ENCODE results near the gene LSM7.

DNA sequence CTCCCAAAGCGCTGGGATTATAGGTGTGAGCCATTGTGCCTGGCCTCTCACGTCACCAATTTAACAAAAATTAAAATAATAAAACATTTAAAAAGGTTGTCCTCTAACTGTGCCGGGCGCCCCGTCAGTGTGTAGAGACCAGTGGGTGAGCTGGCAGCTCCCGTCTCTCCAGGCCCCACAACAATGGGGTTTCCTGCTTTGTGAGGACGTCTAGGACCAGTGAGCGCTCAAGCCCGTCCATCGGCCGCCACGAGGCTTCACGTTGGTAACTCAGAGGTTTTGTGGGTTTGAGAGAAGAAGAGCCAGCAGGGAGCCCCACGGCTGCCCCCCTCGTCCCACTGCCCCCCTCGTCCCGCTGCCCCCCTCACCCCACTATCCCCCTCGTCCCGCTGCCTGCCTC is 4.7 kb downstream of the LSM7 start:
- TF ChIP-seq, protein P1, sequence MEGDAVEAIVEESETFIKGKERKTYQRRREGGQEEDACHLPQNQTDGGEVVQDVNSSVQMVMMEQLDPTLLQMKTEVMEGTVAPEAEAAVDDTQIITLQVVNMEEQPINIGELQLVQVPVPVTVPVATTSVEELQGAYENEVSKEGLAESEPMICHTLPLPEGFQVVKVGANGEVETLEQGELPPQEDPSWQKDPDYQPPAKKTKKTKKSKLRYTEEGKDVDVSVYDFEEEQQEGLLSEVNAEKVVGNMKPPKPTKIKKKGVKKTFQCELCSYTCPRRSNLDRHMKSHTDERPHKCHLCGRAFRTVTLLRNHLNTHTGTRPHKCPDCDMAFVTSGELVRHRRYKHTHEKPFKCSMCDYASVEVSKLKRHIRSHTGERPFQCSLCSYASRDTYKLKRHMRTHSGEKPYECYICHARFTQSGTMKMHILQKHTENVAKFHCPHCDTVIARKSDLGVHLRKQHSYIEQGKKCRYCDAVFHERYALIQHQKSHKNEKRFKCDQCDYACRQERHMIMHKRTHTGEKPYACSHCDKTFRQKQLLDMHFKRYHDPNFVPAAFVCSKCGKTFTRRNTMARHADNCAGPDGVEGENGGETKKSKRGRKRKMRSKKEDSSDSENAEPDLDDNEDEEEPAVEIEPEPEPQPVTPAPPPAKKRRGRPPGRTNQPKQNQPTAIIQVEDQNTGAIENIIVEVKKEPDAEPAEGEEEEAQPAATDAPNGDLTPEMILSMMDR (IDR thresholded peaks at IDR 0.05), result no peak
- TF ChIP-seq, protein P2, sequence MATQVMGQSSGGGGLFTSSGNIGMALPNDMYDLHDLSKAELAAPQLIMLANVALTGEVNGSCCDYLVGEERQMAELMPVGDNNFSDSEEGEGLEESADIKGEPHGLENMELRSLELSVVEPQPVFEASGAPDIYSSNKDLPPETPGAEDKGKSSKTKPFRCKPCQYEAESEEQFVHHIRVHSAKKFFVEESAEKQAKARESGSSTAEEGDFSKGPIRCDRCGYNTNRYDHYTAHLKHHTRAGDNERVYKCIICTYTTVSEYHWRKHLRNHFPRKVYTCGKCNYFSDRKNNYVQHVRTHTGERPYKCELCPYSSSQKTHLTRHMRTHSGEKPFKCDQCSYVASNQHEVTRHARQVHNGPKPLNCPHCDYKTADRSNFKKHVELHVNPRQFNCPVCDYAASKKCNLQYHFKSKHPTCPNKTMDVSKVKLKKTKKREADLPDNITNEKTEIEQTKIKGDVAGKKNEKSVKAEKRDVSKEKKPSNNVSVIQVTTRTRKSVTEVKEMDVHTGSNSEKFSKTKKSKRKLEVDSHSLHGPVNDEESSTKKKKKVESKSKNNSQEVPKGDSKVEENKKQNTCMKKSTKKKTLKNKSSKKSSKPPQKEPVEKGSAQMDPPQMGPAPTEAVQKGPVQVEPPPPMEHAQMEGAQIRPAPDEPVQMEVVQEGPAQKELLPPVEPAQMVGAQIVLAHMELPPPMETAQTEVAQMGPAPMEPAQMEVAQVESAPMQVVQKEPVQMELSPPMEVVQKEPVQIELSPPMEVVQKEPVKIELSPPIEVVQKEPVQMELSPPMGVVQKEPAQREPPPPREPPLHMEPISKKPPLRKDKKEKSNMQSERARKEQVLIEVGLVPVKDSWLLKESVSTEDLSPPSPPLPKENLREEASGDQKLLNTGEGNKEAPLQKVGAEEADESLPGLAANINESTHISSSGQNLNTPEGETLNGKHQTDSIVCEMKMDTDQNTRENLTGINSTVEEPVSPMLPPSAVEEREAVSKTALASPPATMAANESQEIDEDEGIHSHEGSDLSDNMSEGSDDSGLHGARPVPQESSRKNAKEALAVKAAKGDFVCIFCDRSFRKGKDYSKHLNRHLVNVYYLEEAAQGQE (IDR thresholded peaks at IDR 0.05; ENCODE audit: insufficient read depth in 1 of 2, low read depth in 2 of 2, low read length in 1 of 2), result no peak
- TF ChIP-seq POLR2AphosphoS5 (IDR thresholded peaks at IDR 0.05; ENCODE audit: low read depth, low read length) (no peak), TCF7L2 (IDR thresholded peaks at IDR 0.05; ENCODE audit: low read depth, low read length) (no peak)

Measured in Panc1 (cell line).